NCI-H1436 treated with DMSO at 0.1 percent for 48 hours (cell line): Measurements from ENCODE around the gene COL5A3.
"Not testable (repeated sequence)": the region's sequence is repeated elsewhere in the genome, so short reads cannot be mapped to it uniquely, and the experiment has no call there.

Experiments
- DNase-seq: peaks from one replicate; lab custom pipeline; 2025; lab: John Stamatoyannopoulos, UW

COL5A3 gene

DNA sequence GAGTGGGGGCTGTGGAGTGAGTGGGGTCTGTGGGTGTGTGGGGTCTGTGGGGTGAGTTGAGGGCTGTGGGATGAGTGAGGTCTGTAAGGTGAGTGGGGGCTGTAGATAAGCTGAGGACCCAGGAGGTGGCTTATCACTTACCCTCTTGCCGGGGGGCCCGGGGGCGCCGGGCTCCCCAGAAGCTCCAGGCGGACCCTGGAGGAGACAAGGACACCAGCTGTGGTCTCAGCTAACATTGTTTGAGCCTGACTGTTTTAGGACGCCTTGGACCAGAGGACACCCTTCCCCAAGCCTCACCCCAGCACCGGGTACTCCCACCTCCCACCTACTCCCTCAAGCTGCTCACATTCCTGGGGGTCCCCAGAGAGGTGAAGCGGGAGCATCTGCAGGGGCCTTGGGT lies 39.8 kb downstream of the COL5A3 start:
- no peak for DNase-seq

DNA sequence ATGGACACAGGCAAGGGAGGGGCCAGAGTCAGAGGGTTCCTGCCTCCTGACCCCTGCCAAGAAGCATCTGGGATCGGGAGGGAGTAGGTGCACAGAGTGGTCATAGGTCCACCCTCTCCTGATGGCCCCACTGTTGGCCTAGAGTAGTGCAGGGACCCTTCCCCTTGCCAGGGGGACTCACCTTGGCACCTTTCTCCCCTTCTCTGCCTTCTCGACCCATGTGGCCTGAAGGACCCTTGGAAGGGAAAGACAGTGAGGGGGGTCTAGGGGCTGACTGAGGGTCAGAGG lies 40.7 kb downstream of the COL5A3 start:
- DNase-seq: no peak

DNA sequence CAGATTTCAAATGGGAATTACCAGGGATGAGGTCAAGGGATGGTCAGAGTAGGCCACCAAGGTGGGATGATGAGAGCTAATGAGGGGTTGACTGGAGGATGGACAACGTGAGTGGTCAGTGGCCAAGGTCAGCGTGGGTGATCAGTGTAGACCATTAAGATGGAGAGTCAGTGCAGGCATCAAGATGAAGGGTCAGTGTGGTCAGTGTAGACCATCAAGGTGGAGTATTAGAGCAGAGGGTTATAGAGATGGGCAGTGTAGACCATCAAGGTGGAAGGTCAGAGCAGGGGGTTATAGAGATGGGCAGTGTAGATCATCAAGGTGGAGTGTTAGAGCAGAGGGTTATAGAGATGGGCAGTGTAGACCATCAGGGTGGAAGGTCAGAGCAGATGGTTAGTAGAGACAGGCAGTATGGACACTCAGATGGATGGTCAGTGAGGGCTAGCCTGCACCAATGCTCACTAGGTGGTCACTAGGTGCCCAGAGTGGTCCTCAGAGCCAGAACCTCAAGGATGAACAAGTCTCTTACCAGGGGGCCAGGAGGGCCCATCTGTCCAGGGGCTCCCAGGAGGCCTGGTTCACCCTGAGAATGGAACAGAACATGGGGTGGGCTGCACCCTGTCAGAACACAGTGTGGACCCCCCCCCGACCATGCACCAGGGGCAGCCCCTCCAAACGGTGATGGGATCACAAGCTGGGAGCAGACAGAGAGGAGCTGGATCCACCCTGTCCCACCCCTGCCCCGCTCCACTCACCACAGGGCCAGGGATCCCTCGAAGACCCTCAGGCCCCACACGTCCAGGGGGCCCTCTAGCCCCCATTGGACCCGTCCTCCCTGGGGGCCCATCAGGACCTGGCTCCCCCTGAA lies 41.2 kb downstream of the COL5A3 start:
- DNase-seq: no peak

DNA sequence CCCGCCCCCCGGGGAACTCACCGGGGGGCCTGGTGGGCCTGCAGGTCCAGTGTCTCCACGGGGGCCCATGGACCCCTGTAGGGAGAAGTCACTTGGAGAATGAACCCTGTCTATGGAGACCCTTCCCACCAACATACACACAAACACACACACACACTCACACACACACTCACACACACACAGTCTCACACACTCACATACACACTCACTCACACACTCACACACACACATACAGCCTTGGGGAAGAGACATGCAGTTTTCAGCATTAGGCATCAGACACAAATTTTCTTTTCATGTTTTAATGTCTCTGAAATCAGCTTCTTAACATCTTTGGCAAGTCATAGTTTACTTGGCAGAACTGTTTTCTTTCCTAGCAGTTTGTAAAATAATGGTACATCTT lies 43.0 kb downstream of the COL5A3 start:
- DNase-seq: no peak

DNA sequence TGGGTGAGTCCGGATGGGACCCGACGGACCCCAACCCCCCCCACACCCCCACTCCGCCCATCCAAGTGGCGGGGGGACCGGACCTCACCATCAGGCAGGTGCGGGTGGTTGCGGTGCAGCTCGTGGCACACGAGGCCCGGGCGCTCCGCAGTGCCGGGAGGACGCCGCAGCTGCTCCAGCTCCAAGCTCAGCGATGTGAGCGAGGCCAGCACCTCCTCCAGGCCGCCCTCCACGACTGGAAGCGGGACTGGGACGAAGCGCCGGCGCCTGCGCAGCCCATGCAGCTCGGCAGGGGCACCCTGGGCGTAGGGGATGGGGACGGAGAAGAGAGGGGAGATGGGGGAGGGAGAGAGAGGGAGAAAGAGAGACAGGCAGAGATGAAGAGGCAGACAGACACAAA lies 43.9 kb downstream of the COL5A3 start:
- no peak for DNase-seq

DNA sequence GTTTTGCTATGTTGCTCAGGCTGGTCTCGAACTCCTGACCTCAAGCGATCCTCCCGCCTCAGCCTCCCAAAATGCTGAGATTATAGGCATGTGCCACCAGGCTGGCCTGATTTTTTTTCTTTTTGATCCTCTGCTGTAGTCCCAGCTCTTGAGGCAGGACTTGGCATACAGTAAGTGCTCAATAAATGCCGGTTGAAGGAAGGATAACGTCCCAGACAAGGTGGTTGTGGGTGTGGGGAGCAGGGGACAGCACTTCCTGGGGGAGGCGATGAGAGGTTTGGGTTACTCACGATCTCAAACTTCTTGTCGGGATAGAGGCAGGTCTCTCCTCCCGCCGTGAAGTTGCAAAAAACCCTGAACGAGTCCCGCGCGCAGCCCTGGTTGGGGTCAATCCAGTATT lies 44.3 kb downstream of the COL5A3 start:
- DNase-seq: no peak

DNA sequence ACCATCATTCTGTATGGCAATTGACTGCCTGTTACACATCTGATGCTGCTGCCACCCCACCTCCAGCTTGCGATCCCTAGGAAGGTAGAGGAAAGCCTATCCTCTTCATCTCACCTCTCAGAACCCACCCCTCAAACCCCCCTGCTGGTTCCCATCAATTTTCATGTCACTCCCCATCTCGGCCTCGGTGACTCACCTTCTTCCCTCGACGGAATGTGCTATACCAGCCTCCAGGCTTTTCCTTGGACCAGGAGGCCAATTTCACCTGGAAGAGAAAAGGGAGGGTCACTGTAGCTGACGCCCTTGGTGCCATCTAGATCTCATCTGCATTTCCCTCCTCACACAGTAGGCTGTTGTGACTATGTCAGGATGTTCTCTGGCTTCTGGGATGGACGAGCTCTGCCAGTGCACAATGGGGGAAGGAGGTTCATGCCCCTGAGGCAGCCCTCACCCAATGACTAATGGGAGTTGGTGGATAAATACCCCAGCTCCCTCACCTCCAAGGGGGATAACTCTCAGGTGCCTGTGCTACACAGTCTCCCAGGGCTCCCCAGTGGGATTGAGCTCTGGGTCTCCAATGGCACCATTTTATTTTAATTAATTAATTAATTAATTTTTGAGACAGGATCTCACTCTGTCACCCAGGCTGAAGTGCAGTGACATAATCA lies 47.5 kb downstream of the COL5A3 start:
- no peak for DNase-seq

DNA sequence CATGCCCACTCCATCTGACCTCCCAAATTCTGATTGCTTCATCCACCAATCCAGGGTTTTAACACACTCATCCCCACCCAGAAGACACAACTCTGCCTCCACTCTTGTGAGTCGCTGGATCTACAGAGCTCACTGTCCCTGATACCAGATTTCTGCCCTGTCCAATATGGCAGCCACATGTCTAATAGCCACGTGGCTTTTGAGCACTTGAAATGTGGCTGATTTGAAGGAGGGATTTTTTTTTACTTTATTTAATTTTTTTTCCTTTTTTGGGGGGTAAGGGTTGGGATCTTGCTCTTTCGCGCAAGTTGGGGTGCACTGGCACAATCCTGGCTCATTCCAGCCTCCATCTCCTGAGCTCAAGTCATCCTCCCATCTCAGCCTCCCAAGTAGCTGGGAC lies 49.2 kb downstream of the COL5A3 start:
- no peak for DNase-seq

DNA sequence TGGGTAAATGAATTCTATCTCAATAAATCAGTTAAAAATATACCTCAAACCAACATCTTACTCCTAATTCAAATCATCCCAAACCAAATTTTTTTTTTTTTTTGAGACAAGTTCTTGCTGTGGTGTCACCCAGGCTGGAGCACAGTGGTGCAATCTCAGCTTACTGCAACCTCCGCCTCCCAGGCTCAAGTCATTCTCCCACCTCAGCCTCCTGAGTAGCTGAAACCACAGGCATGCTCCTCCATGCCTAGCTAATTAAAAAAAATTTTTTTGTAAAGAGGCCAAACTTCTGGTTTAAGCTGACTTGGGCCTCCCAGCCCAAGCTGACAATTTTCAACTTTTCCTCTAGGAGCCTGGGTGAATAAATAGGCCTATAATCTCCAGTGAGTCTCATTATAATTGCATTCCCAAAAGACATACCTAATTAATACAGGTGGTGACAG lies 51.9 kb downstream of the COL5A3 start:
- no peak for DNase-seq

DNA sequence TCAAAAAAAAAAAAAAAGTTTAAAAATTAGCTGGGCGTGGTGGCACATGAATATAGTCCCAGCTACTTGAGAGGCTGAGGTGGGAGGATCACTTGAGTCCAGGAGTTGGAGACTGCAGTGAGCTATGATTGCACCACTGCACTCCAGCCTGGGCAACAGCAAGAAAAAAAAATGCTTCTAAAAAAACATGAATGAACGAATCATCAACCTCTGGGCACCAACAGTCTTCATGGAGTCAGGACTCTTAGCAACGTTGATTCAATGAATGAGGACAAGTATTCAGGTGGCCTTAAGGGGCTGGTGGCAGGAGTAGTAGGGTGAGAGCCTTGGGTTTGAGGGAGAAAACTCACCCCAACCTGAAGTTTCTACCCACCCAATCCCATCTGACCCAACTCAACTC lies 53.3 kb downstream of the COL5A3 start:
- no peak for DNase-seq

DNA sequence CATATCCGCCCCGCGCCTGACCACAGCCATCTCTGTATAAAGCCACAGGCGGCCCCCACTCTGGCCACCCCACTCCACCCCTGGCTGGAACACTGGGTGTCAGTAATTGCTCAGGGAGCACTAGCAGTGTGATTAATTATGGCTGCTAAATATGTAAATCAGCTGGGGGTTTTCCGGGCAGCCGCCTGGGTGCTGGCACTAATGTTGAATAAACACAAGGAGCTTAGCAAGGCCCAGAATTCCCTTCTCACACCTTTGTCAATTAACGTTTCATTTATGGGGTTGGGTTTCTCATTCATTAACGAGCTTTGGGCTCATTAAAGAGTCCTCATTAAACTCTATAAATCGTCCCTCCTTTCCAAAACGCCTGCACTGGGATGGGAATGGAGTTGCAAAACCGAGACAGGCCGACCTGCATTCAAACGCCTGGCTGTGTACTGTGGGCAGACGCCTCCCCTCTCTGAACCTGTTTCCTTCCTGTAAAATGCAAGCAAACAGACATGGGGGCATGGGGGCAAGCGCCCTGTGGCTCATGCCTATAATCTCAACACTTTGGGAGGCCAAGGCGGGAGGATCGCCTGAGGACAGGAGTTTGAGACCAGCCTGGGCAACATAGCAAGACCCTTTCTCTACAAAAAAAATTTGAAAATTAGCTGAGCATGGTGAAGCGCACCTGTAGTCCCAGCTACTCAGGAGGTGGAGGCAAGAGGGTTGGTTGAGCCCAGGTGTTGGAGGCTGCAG lies 56.3 kb downstream of the COL5A3 start:
- no peak for DNase-seq

DNA sequence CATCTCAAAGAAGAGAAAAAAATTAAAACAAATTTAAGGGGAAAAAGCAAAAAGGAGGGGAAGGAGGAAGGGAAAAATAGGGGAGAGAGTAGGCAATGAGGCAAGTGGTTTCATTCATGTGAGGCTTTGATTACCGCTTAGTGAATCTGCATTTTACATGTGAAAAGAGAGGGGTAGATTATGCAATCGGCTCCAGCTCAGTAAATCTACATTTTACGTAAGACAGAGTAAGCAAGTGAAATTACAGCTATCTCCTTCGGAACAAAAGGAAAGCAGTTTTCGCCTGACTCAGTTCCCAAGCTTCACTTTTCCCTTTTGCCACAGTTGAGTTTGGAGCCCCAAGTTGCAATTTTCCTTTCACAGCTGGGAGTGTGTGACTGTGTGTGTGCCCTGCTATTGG lies 58.0 kb downstream of the COL5A3 start:
- DNase-seq: no peak

DNA sequence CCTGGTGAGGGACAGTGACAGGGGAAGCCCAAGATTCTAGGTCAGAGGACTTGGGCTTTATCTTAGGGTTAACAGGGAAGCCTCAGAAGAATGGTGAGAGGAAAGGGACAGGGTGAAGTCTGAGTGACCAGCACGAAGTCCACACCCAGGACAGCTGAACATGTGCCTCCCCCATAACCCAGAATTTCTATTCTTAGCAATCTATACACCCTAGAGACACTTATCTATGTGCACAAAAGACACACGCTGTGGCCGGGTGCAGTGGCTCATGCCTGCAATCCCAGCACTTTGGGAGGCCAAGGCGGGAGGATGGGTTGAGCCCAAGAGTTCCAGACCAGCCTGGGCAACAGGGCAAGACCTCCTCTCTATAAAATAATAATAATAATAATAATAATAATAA lies 62.9 kb downstream of the COL5A3 start:
- DNase-seq: no peak

DNA sequence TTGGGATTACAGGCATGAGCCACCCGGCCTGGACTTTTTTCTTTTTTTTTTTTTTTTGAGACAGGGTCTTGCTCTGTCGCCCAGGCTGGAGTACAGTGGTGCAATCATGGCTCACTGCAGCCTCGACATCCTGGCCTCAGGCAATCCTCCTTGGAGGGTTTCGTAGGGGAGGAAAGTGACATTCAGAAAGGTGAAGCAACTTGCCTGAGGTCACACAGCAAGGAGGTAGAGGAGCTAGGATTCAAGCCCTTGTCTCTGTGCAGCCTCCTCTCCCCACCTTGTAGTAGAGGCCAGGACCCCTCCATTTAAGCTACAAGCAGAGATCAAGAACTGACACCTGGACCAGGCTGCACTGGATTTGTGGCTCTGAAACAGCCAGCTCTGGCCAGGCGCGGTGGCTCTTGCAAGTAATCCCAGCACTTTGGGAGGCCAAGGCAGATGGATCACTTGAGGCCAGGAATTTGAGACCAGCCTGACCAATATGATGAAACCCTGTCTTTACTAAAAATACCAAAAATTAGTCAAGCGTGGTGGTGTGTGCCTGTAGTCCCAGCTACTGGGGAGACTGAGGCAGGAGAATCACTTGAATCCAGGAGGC lies 63.7 kb downstream of the COL5A3 start:
- not testable (repeated sequence) for DNase-seq

DNA sequence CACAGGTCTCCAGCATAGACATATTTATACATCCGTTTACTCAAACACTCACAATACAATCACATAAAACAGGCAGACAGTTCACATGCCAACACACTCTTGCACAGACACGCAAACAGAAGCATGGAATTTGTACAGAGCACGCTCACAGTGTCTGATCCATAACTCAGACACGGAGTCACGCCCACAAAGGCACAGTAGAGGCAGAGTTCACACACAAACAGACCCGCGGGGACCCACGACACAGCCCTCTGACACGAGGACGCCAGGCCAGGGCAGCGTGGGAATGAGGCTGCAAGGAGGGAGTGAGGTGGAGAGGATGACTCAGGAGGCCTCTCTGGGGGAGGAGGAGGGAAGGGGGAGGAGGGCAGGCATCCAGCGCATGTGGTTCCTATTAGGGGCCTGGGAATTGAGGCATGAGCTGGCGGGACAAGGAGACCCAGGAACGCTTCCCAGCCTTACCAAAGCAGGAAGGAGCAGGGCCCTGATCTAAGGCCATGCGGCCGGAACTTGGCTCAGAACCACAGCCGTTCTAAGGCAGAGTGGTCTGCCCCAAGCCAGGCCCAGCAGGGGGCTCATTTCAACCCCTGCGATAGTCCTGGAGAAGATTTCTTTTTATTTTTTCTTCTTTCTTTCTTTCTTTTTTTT lies 64.9 kb downstream of the COL5A3 start:
- no peak for DNase-seq

DNA sequence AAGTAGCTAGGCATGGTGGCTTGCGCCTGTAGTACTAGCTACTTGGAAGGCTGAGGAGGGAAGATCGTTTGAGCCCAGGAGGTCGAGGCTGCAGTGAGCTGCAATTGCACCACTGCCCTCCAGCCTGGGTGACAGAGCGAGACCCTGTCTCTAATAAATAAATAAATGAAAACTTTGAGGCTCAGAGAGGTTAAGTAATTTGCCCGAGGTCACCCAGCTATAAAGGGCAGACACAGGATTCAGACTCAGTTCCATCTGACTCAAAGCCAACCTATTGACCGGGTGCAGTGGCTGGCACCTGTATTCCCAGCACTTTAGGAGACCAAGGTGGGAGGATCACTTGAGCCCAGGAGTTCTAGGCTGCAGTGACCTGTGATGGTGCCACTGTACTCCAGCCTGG lies 66.6 kb downstream of the COL5A3 start:
- no peak for DNase-seq

DNA sequence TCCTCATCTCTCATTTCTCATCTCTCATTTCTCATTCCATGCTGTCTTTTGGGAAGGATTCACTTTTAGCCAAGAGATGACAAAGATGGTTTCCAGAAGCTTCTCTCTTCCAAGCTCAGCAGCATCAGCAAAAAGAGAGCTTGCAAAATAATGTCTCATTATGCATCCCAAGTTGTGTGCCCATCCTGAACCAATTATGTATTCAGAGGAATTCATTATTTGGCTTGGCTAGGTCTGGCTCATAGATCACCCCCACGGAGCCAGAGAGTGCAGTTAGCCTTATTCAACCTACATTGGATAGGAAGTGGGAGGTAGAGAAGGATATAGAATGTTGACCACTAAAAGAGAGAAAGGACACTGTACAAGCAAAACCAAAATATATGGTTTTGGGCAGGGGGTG lies 68.6 kb downstream of the COL5A3 start:
- DNase-seq: no peak

DNA sequence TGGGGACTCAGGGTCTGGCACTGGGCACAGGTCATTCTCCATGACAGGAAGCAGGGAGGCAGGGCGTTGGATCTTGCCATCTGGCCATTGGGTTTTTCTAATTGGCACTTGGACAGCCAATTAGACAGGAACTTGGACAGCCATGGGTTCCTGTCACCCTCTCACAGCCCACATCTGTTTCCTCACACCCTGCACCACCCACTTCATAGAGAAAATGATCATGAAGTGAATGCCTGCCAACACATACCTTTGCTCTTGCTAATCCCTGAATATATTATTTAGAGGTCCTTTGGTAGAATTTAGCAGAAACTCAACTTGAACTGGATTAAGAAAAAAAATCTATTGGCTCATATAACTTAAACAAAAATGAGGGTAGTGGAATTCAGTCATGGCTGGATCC lies 69.1 kb downstream of the COL5A3 start:
- no peak for DNase-seq

DNA sequence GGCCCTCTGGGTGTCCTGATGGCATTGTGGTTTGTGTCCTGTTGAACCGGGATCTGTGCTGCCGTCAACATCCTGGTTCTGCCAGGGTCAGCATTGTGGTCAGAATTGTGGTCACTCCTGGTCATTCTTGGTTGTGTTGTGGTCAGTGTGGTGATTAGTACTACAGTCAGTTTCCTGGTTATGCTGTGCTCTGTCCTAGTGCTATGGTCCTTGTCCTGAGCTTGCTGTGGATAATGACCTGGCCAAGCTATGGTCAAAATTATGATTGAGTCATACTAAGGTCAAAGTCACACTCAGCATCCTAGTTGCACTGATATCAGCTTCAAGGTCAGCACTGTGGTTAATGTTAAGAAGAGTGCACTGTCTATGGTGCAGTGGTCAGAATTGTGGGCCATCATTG lies 69.5 kb downstream of the COL5A3 start:
- no peak for DNase-seq

DNA sequence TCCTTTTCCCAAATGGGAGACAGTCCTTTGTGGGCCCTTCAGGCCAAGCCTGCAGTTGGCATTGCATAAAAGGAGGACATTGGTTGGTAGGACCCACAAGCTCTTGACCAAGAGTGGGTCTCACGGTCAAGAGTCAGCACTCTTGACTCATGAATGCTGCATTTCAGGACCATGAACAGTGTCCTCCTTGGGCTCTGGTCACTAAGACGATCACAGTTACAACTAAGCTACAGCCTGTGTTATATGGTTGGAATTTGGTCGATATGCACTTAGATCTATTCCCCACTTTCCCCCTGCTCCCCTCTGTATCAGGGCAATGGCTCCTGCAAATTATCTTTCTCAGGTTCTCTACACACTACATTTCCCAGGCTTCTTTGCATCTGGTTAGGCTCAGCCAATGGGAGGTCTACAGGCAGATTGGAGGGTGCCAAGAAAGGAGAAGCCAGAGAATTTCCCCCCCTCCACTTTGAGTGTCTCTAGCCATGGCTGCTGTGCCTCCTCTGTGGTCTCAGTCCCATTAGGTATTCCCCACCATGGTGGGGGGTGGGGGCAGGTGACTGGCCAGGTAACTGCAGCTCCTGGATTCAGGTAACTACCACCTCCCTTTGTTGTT lies 70.9 kb downstream of the COL5A3 start:
- DNase-seq: no peak

DNA sequence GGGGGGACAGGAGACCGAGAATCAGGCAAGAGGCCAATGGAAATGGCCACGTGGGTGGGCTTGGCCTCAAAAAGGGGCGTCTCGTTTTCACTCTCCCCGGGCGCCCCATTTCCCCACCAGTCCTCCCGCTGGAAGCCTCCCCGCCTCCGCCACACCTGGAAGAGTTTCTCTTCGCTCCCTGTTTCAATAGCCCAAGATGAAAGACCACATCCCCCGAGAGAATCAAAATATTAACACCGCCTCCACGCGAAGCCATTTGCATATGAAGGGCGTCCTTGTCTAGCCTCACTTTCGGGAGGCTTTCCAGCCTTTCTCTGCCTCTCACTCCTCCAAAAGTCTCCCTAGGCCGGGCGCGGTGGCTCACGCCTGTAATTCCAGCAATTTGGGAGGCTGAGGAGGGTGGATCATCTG lies 73.3 kb downstream of the COL5A3 start:
- no peak for DNase-seq
